Natural killer cell (primary cell): ENCODE measurements around the gene TMEM94. TPM values are rescaled to one million over a fixed set of nuclear protein-coding genes. Genes with fewer than 3 reads are reported as not detected.

ENCODE experiments used
- ATAC-seq, 3 donors: fragments of 150-1000 bp in 2 of 3; fragments of 200-7000 bp in 1 of 3; cut with Tn5 transposase; 1 replicate in 1 of 3; 2 replicates in 2 of 3; pipeline ENCODE4 v1.10.0; 2021; ENCODE audit warnings: mild to moderate bottlenecking in 2 of 3, moderate library complexity in 2 of 3
- DNase-seq, 2 donors: peaks; one replicate each; pipeline versions ENCODE4 v3.0.0 to v3.0.0-alpha.2; 2013 to 2021; ENCODE audit warnings: mixed read lengths in 1 of 2
- H3K27ac ChIP-seq: one replicate; pipeline ENCODE4 v1.5.1; 2013; ENCODE audit warnings: mild to moderate bottlenecking, low read length
- H3K27me3 ChIP-seq: one replicate; pipeline ENCODE4 v1.6.1; 2013; ENCODE audit warnings: low read length; ENCODE audit not compliant: control insufficient read depth, insufficient read depth
- H3K36me3 ChIP-seq: one replicate; pipeline ENCODE4 v1.6.1; 2013; ENCODE audit warnings: low read length; ENCODE audit not compliant: control insufficient read depth, insufficient read depth
- H3K4me1 ChIP-seq: one replicate; pipeline ENCODE4 v1.6.1; 2013; ENCODE audit warnings: low read length; ENCODE audit not compliant: control insufficient read depth, insufficient read depth
- H3K4me3 ChIP-seq: one replicate; pipeline ENCODE4 v1.5.1; 2013; ENCODE audit warnings: low read length
- H3K9me3 ChIP-seq: one replicate; pipeline ENCODE4 v1.6.1; 2013; ENCODE audit warnings: low read length; ENCODE audit not compliant: control insufficient read depth, insufficient read depth
- H3K27ac Mint-ChIP-seq, 2 donors: one replicate each; pipeline ENCODE4 v1.8.0; 2022; ENCODE audit warnings: mild to moderate bottlenecking in 2 of 2, mixed read lengths in 2 of 2, moderate library complexity in 1 of 2
- H3K27me3 Mint-ChIP-seq, 2 donors: one replicate each; pipeline ENCODE4 v1.8.0; 2022; ENCODE audit warnings: low read depth in 2 of 2, mixed read lengths in 2 of 2
- H3K36me3 Mint-ChIP-seq: one replicate; pipeline ENCODE4 v1.8.0; 2022; ENCODE audit warnings: mixed read lengths
- H3K4me1 Mint-ChIP-seq, 2 donors: one replicate each; pipeline ENCODE4 v1.8.0; 2022; ENCODE audit warnings: mixed read lengths in 2 of 2
- H3K4me3 Mint-ChIP-seq: one replicate; pipeline ENCODE4 v1.8.0; 2022; ENCODE audit warnings: mild to moderate bottlenecking, moderate library complexity, mixed read lengths
- H3K9me3 Mint-ChIP-seq, 2 donors: one replicate each; pipeline ENCODE4 v1.8.0; 2022; ENCODE audit warnings: mixed read lengths in 2 of 2
- WGBS: methylation state at CpG from one replicate; pipeline ENCODE4 v1.1.7; 2013; ENCODE audit warnings: missing lambda C conversion rate; ENCODE audit not compliant: insufficient coverage; 5-methylcytosine and 5-hydroxymethylcytosine counted together
- intact Hi-C: fragments of 100-400 bp; cut with micrococcal nuclease; formaldehyde crosslinking; loops from one replicate; pipeline ENCODE4 v1.14.2; 2022
- total RNA-seq, 4 donors: library from RNA; stranded (reverse); fragments of 120-200 nt in 1 of 4; gene quantifications; one replicate each; pipeline versions ENCODE4 v1.2.3 to v1.2.4, GENCODE V29; 2013 to 2022
- TF ChIP-seq, protein P1 (sequence below): fragments of 200-600 bp; IDR thresholded peaks from one replicate; pipeline ENCODE4 v1.8.0; 2022; ENCODE audit warnings: antibody characterized with exemption

Gene TMEM94
- total RNA-seq, 3 donors from 2014 or later (not counting 1 experiment from before 2014, with no cell fraction given), result 84.4 to 142 (median 104) TPM

GRCh38 chr17:75439287-75439686 is 17.1 kb upstream of the TMEM94 start:
- Histone ChIP-seq H3K4me3 (no peak overlapping the region), H3K36me3 (no peaks in the 10 kb centered on the region), H3K4me1 (peaks cover 21% of the 10 kb centered on the region), H3K27ac (no peak overlapping the region), H3K27me3 (no peaks in the 10 kb centered on the region), H3K9me3 (no peaks in the 10 kb centered on the region)
- Mint-ChIP-seq H3K36me3 (no peaks in the 10 kb centered on the region), H3K9me3 (no peaks in the 10 kb centered on the region), H3K27ac (no peak overlapping the region), H3K27me3 (no peaks in the 10 kb centered on the region), H3K4me1 (peaks cover 12% of the 10 kb centered on the region in 2 donors), H3K4me3 (no peak overlapping the region)
- intact Hi-C loops, result no loop called here
- ATAC-seq (no peak), DNase-seq (no peak)
- TF ChIP-seq, protein P1, sequence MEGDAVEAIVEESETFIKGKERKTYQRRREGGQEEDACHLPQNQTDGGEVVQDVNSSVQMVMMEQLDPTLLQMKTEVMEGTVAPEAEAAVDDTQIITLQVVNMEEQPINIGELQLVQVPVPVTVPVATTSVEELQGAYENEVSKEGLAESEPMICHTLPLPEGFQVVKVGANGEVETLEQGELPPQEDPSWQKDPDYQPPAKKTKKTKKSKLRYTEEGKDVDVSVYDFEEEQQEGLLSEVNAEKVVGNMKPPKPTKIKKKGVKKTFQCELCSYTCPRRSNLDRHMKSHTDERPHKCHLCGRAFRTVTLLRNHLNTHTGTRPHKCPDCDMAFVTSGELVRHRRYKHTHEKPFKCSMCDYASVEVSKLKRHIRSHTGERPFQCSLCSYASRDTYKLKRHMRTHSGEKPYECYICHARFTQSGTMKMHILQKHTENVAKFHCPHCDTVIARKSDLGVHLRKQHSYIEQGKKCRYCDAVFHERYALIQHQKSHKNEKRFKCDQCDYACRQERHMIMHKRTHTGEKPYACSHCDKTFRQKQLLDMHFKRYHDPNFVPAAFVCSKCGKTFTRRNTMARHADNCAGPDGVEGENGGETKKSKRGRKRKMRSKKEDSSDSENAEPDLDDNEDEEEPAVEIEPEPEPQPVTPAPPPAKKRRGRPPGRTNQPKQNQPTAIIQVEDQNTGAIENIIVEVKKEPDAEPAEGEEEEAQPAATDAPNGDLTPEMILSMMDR, result no peak
- 95% methylated on average over 1 of the region's 2 CpGs for whole genome bisulfite sequencing

- Histone ChIP-seq H3K27ac (no peak overlapping the region), H3K27me3 (no peaks in the 10 kb centered on the region), H3K4me3 (no peak overlapping the region), H3K9me3 (no peaks in the 10 kb centered on the region), H3K36me3 (no peaks in the 10 kb centered on the region), H3K4me1 (peaks cover 6% of the 10 kb centered on the region)
- intact Hi-C loops, result no loop called here
- ATAC-seq (no peak), DNase-seq (no peak)
- peaks cover 4% of the 10 kb centered on the region in 2 donors for H3K4me1 Mint-ChIP-seq
- no peaks in the 10 kb centered on the region for H3K27me3 Mint-ChIP-seq
- H3K36me3 Mint-ChIP-seq, result no peaks in the 10 kb centered on the region
- no peak overlapping the region for H3K27ac Mint-ChIP-seq
- no peak overlapping the region for H3K4me3 Mint-ChIP-seq
- TF ChIP-seq, protein P1, result no peak
- H3K9me3 Mint-ChIP-seq, result no peaks in the 10 kb centered on the region
- WGBS, result 87% methylated on average over 8 of the region's 10 CpGs
Measured at GRCh38 chr17:75440738-75441448, 15.5 kb upstream of the TMEM94 start.

GRCh38 chr17:75442168-75443103 is 14.0 kb upstream of the TMEM94 start:
- no peaks in the 10 kb centered on the region for H3K4me1 ChIP-seq
- Mint-ChIP-seq H3K4me3 (no peak overlapping the region), H3K27me3 (no peaks in the 10 kb centered on the region), H3K9me3 (no peaks in the 10 kb centered on the region), H3K27ac (no peak overlapping the region), H3K4me1 (no peaks in the 10 kb centered on the region), H3K36me3 (no peaks in the 10 kb centered on the region)
- H3K27ac ChIP-seq, result no peak overlapping the region
- no peak for DNase-seq
- no peaks in the 10 kb centered on the region for H3K27me3 ChIP-seq
- H3K36me3 ChIP-seq, result no peaks in the 10 kb centered on the region
- intact Hi-C loops, result no loop called here
- TF ChIP-seq, protein P1, result no peak
- no peak for ATAC-seq
- no peaks in the 10 kb centered on the region for H3K9me3 ChIP-seq
- WGBS, result 96% methylated on average over 4 of the region's 4 CpGs
- no peak overlapping the region for H3K4me3 ChIP-seq
